GM21526 (cell line): ENCODE measurements around the gene VWA3B.
"Not testable (repeated sequence)": the region's sequence is repeated elsewhere in the genome, so short reads cannot be mapped to it uniquely, and the experiment has no call there.

ENCODE experiments used
- ATAC-seq: cut with Tn5 transposase; IDR thresholded peaks from one replicate; pipeline ENCODE4 v1.9.1; 2021; ENCODE audit warnings: moderate library complexity; ENCODE audit not compliant: unreplicated experiment, low FRiP score

Gene VWA3B

GRCh38 chr2:98086491-98087446, at the start of gene VWA3B:
TSS of gene VWA3B (plus strand) at chr2:98087167. CDS start at chr2:98093093, 5,926 bp downstream.
- peak; percentile 82 for ATAC-seq

DNA sequence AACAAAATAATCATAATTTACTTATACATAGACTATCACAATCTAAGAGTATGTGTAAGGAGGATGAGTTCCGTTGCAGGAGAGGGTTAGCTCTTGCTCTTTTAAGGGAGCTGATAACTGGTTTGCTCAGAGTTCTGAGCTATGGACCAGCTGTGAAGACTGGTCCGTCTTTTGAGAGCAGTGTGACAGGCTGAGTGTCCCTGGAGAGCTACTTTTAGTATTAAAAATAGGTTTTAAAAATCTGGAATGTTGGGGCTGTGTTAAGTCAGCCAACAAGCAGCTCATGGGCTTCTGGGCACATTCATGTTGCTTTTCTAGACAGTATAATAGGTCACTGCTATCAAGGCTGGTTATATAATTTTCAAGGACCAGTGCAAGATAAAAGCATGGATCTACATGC, 49.8 kb upstream of the VWA3B start:
- ATAC-seq: no peak

GRCh38 chr2:98037666-98038336, 49.2 kb upstream of the VWA3B start:
- no peak for ATAC-seq

DNA sequence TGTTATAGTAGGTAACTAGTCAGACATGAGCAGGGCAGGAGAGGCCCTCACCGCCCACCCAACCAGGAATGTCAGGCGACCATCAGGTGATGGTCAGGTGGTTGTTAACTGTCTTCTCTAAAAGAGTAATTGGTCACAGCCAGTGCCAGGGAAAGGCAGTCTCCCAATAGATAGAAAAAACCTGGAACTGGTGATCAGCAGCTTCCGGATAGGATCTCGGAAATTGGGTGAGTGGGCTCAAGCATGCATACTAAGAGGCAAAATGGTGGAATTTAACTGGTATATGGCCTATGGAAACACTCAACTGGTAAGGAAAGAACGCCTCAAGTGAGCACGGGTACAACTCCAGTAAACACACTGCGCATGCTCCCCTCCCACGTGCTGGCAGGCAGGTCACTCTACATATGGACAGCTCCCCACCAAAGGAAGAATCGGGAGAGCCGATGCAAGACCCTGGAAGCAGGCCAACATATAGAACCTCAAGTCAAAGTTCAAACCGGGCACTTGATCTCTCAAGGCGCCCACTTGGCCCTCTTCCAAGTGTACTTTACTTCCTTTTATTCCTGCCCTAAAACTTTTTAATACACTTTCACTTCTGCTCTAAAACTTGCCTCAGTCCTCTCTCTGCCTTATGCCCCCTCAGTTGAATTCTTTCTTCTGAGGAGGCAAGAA, 47.7 kb upstream of the VWA3B start:
- no peak for ATAC-seq

DNA sequence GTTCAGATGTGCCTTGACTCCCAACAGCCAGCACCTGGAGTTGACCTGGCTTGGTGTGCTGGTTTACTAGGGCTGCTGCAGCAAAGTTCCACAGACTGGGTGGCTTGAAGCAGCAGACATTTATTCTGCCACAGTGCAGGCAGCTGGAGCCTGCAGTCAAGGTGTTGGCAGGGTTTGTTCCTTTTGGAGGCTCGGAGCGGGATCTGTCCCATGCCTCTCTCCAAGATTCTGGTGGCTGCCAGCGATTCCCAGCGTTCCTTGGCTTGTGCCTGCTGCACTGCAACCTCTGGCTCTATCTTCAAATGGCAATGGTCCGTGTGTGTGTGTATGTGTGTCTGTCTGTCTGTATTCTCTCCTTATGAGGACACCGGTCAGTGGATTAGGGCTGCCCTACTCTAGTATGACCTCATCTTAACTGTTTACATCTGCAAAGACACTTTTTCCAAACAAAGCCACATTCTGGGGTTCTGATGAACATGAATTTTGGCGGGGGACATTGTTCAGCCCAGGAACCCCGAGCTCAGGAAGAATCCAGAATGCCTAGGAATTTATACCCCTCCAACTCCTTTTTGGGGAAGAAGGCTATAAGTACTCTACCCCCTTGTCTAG, 46.5 kb upstream of the VWA3B start:
- ATAC-seq: no peak

DNA sequence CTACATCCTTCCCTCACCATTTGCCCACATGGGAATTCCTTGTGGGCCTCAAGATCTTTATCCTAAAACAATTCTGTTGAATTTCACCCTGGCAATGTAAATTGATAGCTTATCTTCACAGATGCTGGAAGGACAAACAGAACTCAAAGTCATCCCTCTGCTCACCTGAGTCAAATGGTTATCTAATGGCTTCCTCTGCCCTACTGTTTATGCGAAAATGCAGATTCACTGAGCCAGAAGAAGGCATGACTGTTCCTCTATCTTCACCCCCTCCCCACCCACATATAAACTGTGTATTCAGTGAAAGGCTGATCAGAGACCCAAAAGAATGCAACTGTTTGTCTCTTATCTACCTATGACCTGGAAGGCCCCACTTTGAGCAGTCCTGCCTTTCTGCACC, 43.9 kb upstream of the VWA3B start:
- no peak for ATAC-seq

GRCh38 chr2:98044730-98045129, 42.2 kb upstream of the VWA3B start:
- ATAC-seq: not testable (repeated sequence)

DNA sequence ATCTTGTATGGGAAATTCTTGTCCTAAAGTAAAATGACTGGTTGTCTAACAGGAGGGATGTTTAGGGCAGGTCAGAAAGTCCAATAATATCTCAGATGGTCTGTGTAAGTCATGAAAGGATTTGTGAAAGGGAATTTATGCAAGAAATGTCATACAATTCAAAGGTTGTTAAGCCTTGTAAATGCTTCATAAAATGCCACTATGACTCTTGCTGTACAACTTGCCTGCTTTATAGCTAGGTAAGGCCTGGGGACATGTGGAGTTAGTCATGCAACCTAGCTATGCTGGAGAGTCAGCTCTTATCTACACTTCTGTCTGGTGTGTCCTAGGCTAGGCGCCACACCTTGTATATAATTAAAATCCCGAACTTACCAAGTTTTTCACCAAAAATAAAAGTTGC, 36.9 kb upstream of the VWA3B start:
- no peak for ATAC-seq

GRCh38 chr2:98058191-98058975, 28.6 kb upstream of the VWA3B start:
- no peak for ATAC-seq

DNA sequence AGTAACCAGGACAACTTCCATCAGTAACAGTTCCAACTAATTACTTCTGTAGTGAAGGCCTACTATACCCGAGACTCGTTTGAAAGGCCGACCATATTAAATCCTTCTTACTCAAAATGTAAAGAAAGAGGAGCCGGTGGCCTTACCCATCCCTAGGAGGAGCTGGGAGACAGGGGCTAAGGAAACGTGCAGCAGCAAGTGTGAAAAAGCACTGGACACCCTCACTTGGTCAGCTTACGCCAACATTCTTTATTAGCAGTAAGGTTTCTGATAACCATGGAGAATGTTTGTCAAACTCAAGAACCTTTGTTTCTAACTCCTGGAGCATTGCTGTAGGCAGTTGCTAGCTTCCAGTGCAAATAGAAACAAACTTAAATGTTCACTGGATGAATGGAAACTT, 26.7 kb upstream of the VWA3B start:
- no peak for ATAC-seq

GRCh38 chr2:98063291-98063854, 23.6 kb upstream of the VWA3B start:
- ATAC-seq: no peak

GRCh38 chr2:98065808-98066207, 21.2 kb upstream of the VWA3B start:
- ATAC-seq: no peak

- ATAC-seq: no peak
Measured at GRCh38 chr2:98067160-98067559, 19.8 kb upstream of the VWA3B start.

DNA sequence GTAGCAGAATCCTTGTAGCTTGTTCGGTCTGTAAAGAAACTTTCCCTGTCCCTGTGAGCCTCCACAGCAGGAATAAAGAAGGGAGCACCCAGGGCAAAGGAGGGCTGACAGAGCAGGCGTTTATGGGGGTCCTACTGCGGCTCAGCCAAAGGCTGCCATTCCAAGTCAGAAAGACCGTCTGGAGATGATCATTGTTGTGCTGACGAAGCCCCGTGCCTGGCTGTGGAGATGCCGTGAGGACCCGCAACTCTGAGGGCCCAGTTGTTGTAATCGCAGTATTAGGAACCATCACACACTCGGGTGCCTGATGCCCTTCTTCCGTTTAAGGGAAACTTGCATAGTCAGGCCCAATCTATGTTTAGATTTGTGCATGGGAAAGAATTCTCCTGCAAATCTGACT, 16.9 kb upstream of the VWA3B start:
- no peak for ATAC-seq

DNA sequence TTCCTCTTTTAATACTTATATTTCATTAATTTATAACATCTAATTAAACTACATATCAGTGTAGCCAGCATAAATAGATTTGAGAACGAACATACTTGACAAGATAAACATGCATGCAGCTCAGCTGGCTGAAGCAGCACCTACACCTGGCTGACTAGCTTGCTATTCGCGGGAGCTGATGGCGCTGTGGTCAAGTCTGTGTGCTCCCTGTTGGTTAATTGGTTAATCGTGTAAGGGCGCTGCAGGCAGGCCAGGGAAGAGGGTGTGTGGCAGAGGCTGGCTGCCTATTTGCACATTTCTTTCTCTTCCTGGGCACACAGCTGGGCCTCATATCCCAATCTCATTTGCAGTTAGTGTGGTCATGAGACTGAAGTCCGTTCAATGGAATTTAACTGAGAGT, 14.5 kb upstream of the VWA3B start:
- no peak for ATAC-seq

DNA sequence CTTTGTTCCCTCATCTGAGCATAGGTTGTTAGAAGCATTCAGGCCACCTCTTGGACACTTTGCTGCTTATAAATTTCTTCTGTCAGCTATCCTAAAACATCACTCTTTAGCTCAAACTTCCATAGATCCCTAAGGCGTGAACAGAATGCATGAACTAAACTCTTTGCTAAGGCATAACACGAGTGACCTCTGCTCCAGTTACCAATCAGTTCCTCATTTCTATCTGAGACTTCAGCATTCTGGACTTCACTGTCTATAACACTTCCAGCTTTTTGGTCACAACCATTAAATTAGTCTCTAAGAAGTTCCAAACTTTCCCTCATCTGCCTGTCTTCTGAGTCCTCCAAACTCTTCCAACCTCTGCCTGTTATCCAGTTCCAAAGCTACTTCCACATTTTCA, 8.3 kb upstream of the VWA3B start:
- ATAC-seq: no peak

GRCh38 chr2:98084151-98084868, 2.7 kb upstream of the VWA3B start:
- no peak for ATAC-seq

- no peak for ATAC-seq
Measured at GRCh38 chr2:98084869-98085238, 2.1 kb upstream of the VWA3B start.

- ATAC-seq: no peak
Measured at GRCh38 chr2:98085649-98086048, 1.3 kb upstream of the VWA3B start.
